H1 (cell line): ENCODE results near the gene SAPCD1.

Experiments used
- EP300 ChIP-seq, 2 experiments: IDR thresholded peaks; 1 replicate in 1 of 2; 2 replicates in 1 of 2; pipeline ENCODE4 v1.6.1; 2011 to 2012; ENCODE audit warnings: low read depth in 2 of 2, low read length in 2 of 2, mild to moderate bottlenecking in 2 of 2, borderline replicate concordance in 1 of 2, inconsistent platforms in 1 of 2, moderate library complexity in 1 of 2
- EZH2 ChIP-seq: fragments of 200-600 bp; sonication (generic); IDR thresholded peaks from 2 replicates; pipeline ENCODE4 v1.7.1; 2012; ENCODE audit warnings: low read depth, mild to moderate bottlenecking, moderate library complexity, low read length, inconsistent platforms; ENCODE audit not compliant: severe bottlenecking
- POLR2A ChIP-seq, 2 experiments: IDR thresholded peaks; 1 replicate in 1 of 2; 2 replicates in 1 of 2; pipeline ENCODE4 v1.6.1; 2011; ENCODE audit warnings: low read depth in 2 of 2, low read length in 2 of 2, mild to moderate bottlenecking in 2 of 2; ENCODE audit errors: control extremely low read depth in 1 of 2
- POLR2AphosphoS5 ChIP-seq: IDR thresholded peaks from 2 replicates; pipeline ENCODE4 v1.6.1; 2011; ENCODE audit warnings: low read depth, low read length
- SIX5 ChIP-seq: IDR thresholded peaks from 2 replicates; pipeline ENCODE4 v1.6.1; 2011; ENCODE audit warnings: mild to moderate bottlenecking, low read depth, low read length
- TF ChIP-seq, protein P1 (sequence below): IDR thresholded peaks from 2 replicates; pipeline ENCODE4 v1.6.1; 2011; ENCODE audit warnings: low read length, improper control_type of control experiment
- TF ChIP-seq, protein P2 (sequence below), 3 experiments: IDR thresholded peaks; 1 replicate in 2 of 3; 2 replicates in 1 of 3; pipeline versions ENCODE4 v1.5.1 to v1.6.1; 2011; ENCODE audit warnings: low read length in 3 of 3, mild to moderate bottlenecking in 3 of 3, inconsistent platforms in 2 of 3, low read depth in 1 of 3, moderate library complexity in 1 of 3; ENCODE audit not compliant: insufficient read depth in 1 of 3; ENCODE audit errors: control extremely low read depth in 1 of 3

DNA sequence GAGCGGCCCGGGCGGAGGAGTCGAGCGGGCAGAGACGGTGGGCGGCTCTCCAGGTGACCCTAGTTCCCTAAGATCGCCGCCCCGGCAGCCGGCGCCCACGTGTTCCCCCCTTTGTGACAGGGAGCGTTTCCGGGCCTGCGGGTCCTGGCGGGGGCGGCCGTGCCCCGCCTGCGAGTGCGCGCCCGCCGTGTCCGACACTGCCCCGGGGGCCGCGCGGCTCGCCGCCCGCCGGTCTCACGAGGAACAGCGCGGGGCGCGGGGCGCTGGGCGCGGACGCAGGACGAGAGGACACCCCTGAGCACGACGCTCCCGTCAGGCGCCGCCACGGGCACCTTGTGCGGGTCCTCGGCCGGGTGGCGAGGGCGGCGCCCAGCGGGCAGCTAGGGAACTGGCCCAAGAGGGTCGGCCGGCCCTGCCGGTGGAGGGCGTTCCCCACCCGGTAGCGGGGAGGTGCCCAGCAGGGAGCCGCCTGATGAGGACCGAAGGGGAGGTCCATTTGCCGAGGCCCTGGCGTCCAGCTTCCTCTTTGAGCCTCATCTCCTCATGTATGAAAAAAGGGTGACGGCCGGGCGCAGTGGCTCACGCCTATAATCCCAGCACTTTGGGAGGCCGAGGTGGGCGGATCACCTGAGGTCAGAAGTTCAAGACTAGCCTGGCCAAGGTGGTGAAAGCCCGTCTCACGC, 33.3 kb downstream of the SAPCD1 start, which contains the start of gene VARS1:
- TF ChIP-seq EP300 (IDR thresholded peaks at IDR 0.05; ENCODE audit: borderline replicate concordance in 1 of 2, low read depth in 2 of 2, low read length in 2 of 2), result peak in 1 of 2 experiments; percentile 44; a peak in 1 of 3 replicates
- TF ChIP-seq POLR2A (IDR thresholded peaks at IDR 0.05; ENCODE audit: control extremely low read depth in 1 of 2, low read depth in 2 of 2, low read length in 2 of 2), result peak in 1 of 2 experiments; percentile 72; a peak in 2 of 3 replicates
- TF ChIP-seq EZH2, result no peak
- TF ChIP-seq, protein P1, sequence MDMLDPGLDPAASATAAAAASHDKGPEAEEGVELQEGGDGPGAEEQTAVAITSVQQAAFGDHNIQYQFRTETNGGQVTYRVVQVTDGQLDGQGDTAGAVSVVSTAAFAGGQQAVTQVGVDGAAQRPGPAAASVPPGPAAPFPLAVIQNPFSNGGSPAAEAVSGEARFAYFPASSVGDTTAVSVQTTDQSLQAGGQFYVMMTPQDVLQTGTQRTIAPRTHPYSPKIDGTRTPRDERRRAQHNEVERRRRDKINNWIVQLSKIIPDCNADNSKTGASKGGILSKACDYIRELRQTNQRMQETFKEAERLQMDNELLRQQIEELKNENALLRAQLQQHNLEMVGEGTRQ, result no peak
- TF ChIP-seq SIX5, result no peak
- TF ChIP-seq POLR2AphosphoS5, result no peak
- TF ChIP-seq, protein P2, sequence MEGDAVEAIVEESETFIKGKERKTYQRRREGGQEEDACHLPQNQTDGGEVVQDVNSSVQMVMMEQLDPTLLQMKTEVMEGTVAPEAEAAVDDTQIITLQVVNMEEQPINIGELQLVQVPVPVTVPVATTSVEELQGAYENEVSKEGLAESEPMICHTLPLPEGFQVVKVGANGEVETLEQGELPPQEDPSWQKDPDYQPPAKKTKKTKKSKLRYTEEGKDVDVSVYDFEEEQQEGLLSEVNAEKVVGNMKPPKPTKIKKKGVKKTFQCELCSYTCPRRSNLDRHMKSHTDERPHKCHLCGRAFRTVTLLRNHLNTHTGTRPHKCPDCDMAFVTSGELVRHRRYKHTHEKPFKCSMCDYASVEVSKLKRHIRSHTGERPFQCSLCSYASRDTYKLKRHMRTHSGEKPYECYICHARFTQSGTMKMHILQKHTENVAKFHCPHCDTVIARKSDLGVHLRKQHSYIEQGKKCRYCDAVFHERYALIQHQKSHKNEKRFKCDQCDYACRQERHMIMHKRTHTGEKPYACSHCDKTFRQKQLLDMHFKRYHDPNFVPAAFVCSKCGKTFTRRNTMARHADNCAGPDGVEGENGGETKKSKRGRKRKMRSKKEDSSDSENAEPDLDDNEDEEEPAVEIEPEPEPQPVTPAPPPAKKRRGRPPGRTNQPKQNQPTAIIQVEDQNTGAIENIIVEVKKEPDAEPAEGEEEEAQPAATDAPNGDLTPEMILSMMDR (IDR thresholded peaks at IDR 0.05; ENCODE audit: control extremely low read depth in 1 of 3, insufficient read depth in 1 of 3, low read depth in 1 of 3, low read length in 3 of 3), result peak; percentile 92 to 99 (median 94)
